GM12875 (cell line): Measurements from ENCODE around the gene ATG9A.
"Not testable (repeated sequence)": the region's sequence is repeated elsewhere in the genome, so short reads cannot be mapped to it uniquely, and the experiment has no call there.

Source experiments
- H3K4me3 ChIP-seq: one replicate; pipeline ENCODE4 v1.5.1; 2011; ENCODE audit warnings: low read depth, low read length, control low read depth
- CTCF ChIP-seq: IDR thresholded peaks from 2 replicates; pipeline ENCODE4 v1.5.1; 2011; ENCODE audit warnings: low read depth, mild to moderate bottlenecking, control low read depth, inconsistent platforms, low read length, moderate library complexity, borderline replicate concordance; ENCODE audit not compliant: insufficient read depth

Gene ATG9A

GRCh38 chr2:219261024-219261855 lies 31.8 kb upstream of the ATG9A start:
- TF ChIP-seq CTCF, result no peak
- no peak overlapping the region for H3K4me3 ChIP-seq

GRCh38 chr2:219258942-219259341 lies 29.5 kb upstream of the ATG9A start:
- H3K4me3 ChIP-seq, result not testable (repeated sequence)

GRCh38 chr2:219254590-219255201 lies 25.3 kb upstream of the ATG9A start:
- no peak for TF ChIP-seq CTCF

GRCh38 chr2:219253753-219254589 lies 24.5 kb upstream of the ATG9A start, which contains the start of gene TUBA4A:
TSS of gene TUBA4A (minus strand) at chr2:219253918. CDS start at chr2:219253858, 60 bp downstream.
- TF ChIP-seq CTCF, result 0 out of 2 replicates have a peak, but pooled peaks have one; percentile 2
- H3K4me3 ChIP-seq, result peak within 1 kb of the TSS; percentile 73

More at GRCh38 chr2:219254590-219255201, 25.3 kb upstream of the ATG9A start:
- peak overlapping the region; percentile 73 for H3K4me3 ChIP-seq

- 0 out of 2 replicates have a peak, but pooled peaks have one; percentile 0 for TF ChIP-seq CTCF
- peak within 1 kb of the TSS; percentile 73 for H3K4me3 ChIP-seq
Observed at GRCh38 chr2:219252900-219253752, 23.7 kb upstream of the ATG9A start, which contains the start of gene TUBA4B. TSS of gene TUBA4B (plus strand) at chr2:219253243. CDS start at chr2:219253408, 165 bp downstream.

GRCh38 chr2:219252570-219252899 lies 23.1 kb upstream of the ATG9A start:
- H3K4me3 ChIP-seq, result peak overlapping the region; percentile 73
- no peak for TF ChIP-seq CTCF

- H3K4me3 ChIP-seq, result peak overlapping the region; percentile 73
- no peak for TF ChIP-seq CTCF
Observed at GRCh38 chr2:219252084-219252483, 22.6 kb upstream of the ATG9A start.
